GM18909 (cell line): Measurements from ENCODE around the gene AFF1.
"Not testable (repeated sequence)": the region's sequence is repeated elsewhere in the genome, so short reads cannot be mapped to it uniquely, and the experiment has no call there.

Experiments used
- ATAC-seq: cut with Tn5 transposase; IDR thresholded peaks from one replicate; pipeline ENCODE4 v1.9.1; 2021; ENCODE audit warnings: mild to moderate bottlenecking; ENCODE audit not compliant: unreplicated experiment, poor library complexity

The AFF1 gene

GRCh38 chr4:87073199-87074120 lies 138.6 kb downstream of the AFF1 start:
- peak; percentile 96 for ATAC-seq

- peak; percentile 40 for ATAC-seq
These were observed 139.3 kb downstream of the AFF1 start for GRCh38 chr4:87074121-87074488.

GRCh38 chr4:87075876-87076275 lies 141.1 kb downstream of the AFF1 start:
- no peak for ATAC-seq

- ATAC-seq, result no peak
These were observed 142.0 kb downstream of the AFF1 start for GRCh38 chr4:87076690-87077358.

GRCh38 chr4:87077914-87078585 lies 143.2 kb downstream of the AFF1 start:
- no peak for ATAC-seq

GRCh38 chr4:87078987-87079486 lies 144.2 kb downstream of the AFF1 start:
- ATAC-seq, result no peak

- no peak for ATAC-seq
These were observed 145.2 kb downstream of the AFF1 start for GRCh38 chr4:87079967-87080366.

- no peak for ATAC-seq
These were observed 145.7 kb downstream of the AFF1 start for GRCh38 chr4:87080462-87080861.

GRCh38 chr4:87081826-87082225 lies 147.0 kb downstream of the AFF1 start:
- ATAC-seq, result no peak

- ATAC-seq, result not testable (repeated sequence)
These were observed 150.9 kb downstream of the AFF1 start for GRCh38 chr4:87085732-87086131.

- no peak for ATAC-seq
These were observed 151.5 kb downstream of the AFF1 start for GRCh38 chr4:87086143-87086805.

- ATAC-seq, result no peak
These were observed 152.2 kb downstream of the AFF1 start for GRCh38 chr4:87087015-87087414.

GRCh38 chr4:87087420-87087819 lies 152.6 kb downstream of the AFF1 start:
- ATAC-seq, result no peak

GRCh38 chr4:87088186-87088585 lies 153.4 kb downstream of the AFF1 start:
- no peak for ATAC-seq

- ATAC-seq, result no peak
These were observed 154.6 kb downstream of the AFF1 start for GRCh38 chr4:87089368-87089767.

GRCh38 chr4:87090305-87090704 lies 155.5 kb downstream of the AFF1 start:
- no peak for ATAC-seq

GRCh38 chr4:87092389-87093141 lies 157.8 kb downstream of the AFF1 start:
- ATAC-seq, result peak; percentile 58

GRCh38 chr4:87093443-87094123 lies 158.8 kb downstream of the AFF1 start:
- ATAC-seq, result peak; percentile 86

GRCh38 chr4:87097075-87097474 lies 162.3 kb downstream of the AFF1 start:
- ATAC-seq, result no peak
